Stomach (tissue), 9 donors: Measurements from ENCODE around the gene RINL. TPM values are rescaled to one million over a fixed set of nuclear protein-coding genes. Genes with fewer than 3 reads are reported as not detected.

Source experiments
- DNase-seq, 2 donors: peaks; one replicate each; pipeline versions ENCODE4 v3.0.0 to v3.0.0-alpha.2; 2013 to 2019
- H3K27ac ChIP-seq, 5 donors: fragments of 200-600 bp in 4 of 5; sonication (generic) in 4 of 5; one replicate each; pipeline ENCODE4 v1.5.1; 2013 to 2019; ENCODE audit warnings: mild to moderate bottlenecking in 1 of 5, moderate library complexity in 1 of 5
- H3K27me3 ChIP-seq, 3 donors: fragments of 200-600 bp; sonication (generic); one replicate each; pipeline ENCODE4 v1.5.1; 2017 to 2019; ENCODE audit warnings: mixed run types in 1 of 3
- H3K36me3 ChIP-seq, 4 donors: fragments of 200-600 bp; sonication (generic); 1 replicate in 3 of 4; 2 replicates in 1 of 4; pipeline ENCODE4 v1.5.1; 2016 to 2019
- H3K4me1 ChIP-seq, 4 donors: fragments of 200-600 bp; sonication (generic); one replicate each; pipeline ENCODE4 v1.5.1; 2016 to 2019
- H3K4me3 ChIP-seq, 4 donors: fragments of 200-600 bp; sonication (generic) in 3 of 4; one replicate each; pipeline ENCODE4 v1.5.1; 2016 to 2019; ENCODE audit warnings: mild to moderate bottlenecking in 1 of 4
- H3K9me3 ChIP-seq, 4 donors: fragments of 200-600 bp; sonication (generic); one replicate each; pipeline ENCODE4 v1.5.1; 2016 to 2019
- CTCF ChIP-seq, 7 experiments: fragments of 450-650 bp in 4 of 7; fragments of 200-600 bp in 3 of 7; sonication (generic) in 3 of 7; IDR thresholded peaks; one replicate each; pipeline ENCODE4 v1.5.1; 2016 to 2019; ENCODE audit warnings: antibody characterized with exemption in 7 of 7, control low read depth in 2 of 7, mild to moderate bottlenecking in 1 of 7
- EP300 ChIP-seq: sonication (generic); formaldehyde crosslinking; IDR thresholded peaks from one replicate; pipeline ENCODE4 v1.6.1; 2017; ENCODE audit warnings: antibody characterized with exemption
- POLR2A ChIP-seq, 4 donors: fragments of 450-650 bp; IDR thresholded peaks; one replicate each; pipeline ENCODE4 v1.6.1; 2016; ENCODE audit warnings: antibody characterized with exemption in 4 of 4, control low read depth in 2 of 4, mild to moderate bottlenecking in 1 of 4, moderate library complexity in 1 of 4
- POLR2AphosphoS5 ChIP-seq, 3 donors: sonication (generic); formaldehyde crosslinking; IDR thresholded peaks; one replicate each; pipeline ENCODE4 v1.6.1; 2016; ENCODE audit warnings: antibody characterized with exemption in 3 of 3
- WGBS, 5 donors: extraction: QIAGEN DNeasy Blood & Tissue Kit in 3 of 5; methylation state at CpG; one replicate each; pipeline versions ENCODE4 v1.1.5 to v1.1.7; 2013 to 2018; 5-methylcytosine and 5-hydroxymethylcytosine counted together
- intact Hi-C: fragments of 100-400 bp; cut with DNase I; formaldehyde crosslinking; loops from one replicate; pipeline ENCODE4 v1.15.1; 2023; ENCODE audit warnings: low total_unique reads
- polyA plus RNA-seq, 3 donors: library from polyadenylated mRNA; stranded (reverse); fragments of 200-250 nt; gene quantifications; one replicate each; pipeline ENCODE4 v1.2.3, GENCODE V29; 2013
- total RNA-seq, 5 donors: library from RNA; depleted of rRNA; stranded (reverse); fragments of >200 nt; gene quantifications; one replicate each; pipeline versions ENCODE4 v1.1.0 to v1.2.3, GENCODE V29; 2014 to 2016
- donor health status: healthy with polysubstance abuse.
- donor health status: Bipolar disorder and iron deficiency.
- donor health status: healthy.

RINL gene
- total and polyA plus RNA-seq, 8 donors, result 1.8 to 10.0 (median 6.9) TPM; not detected in 1

- Histone ChIP-seq H3K27ac (peak overlapping the region in 4 of 5 donors; percentile 63 to 78 (median 70)), H3K36me3 (peaks cover 98 to 100% (median 100%) of the 10 kb centered on the region in 4 donors), H3K4me1 (peaks cover 49 to 97% (median 74%) of the 10 kb centered on the region in 4 donors), H3K27me3 (no peaks in the 10 kb centered on the region), H3K4me3 (no peak overlapping the region), H3K9me3 (no peaks in the 10 kb centered on the region)
- peak in 1 of 2 donors; percentile 10 for DNase-seq
- no peak for TF ChIP-seq POLR2AphosphoS5 (IDR thresholded peaks at IDR 0.05)
- no peak for TF ChIP-seq EP300
- no peak for TF ChIP-seq CTCF (IDR thresholded peaks at IDR 0.05)
- intact Hi-C loops, result no loop called here
- 75 to 82% (median 78%) methylated on average over 5 of the region's 5 CpGs for WGBS, 5 donors
These were observed 37.5 kb downstream of the RINL start for GRCh38 chr19:38840583-38840968.

- H3K27ac ChIP-seq, result peak overlapping the region; percentile 29 to 78 (median 68)
- intact Hi-C loops, result no loop called here
These were observed 38.1 kb downstream of the RINL start for GRCh38 chr19:38839816-38840582.

GRCh38 chr19:38838986-38839761, 38.9 kb downstream of the RINL start:
- peaks cover 47 to 90% (median 71%) of the 10 kb centered on the region in 4 donors for H3K4me1 ChIP-seq
- intact Hi-C loops, result no loop called here
- no peaks in the 10 kb centered on the region for H3K9me3 ChIP-seq
- 66 to 76% (median 73%) methylated on average over 12 of the region's 12 CpGs for WGBS, 5 donors
- peak overlapping the region; percentile 63 to 78 (median 68) for H3K27ac ChIP-seq
- DNase-seq, result peak in 1 of 2 donors; percentile 8
- H3K27me3 ChIP-seq, result no peaks in the 10 kb centered on the region
- peaks cover 86 to 97% (median 95%) of the 10 kb centered on the region in 4 donors for H3K36me3 ChIP-seq
- H3K4me3 ChIP-seq, result peak overlapping the region in 1 of 4 donors; percentile 12
- TF ChIP-seq POLR2A (IDR thresholded peaks at IDR 0.05) (no peak), POLR2AphosphoS5 (IDR thresholded peaks at IDR 0.05) (no peak), CTCF (IDR thresholded peaks at IDR 0.05) (no peak), EP300 (no peak)

More at GRCh38 chr19:38839816-38840582, 38.1 kb downstream of the RINL start:
- no peaks in the 10 kb centered on the region for H3K27me3 ChIP-seq
- peaks cover 94 to 100% (median 100%) of the 10 kb centered on the region in 4 donors for H3K36me3 ChIP-seq
- WGBS, 5 donors, result 66 to 75% (median 69%) methylated on average over 22 to 28 of the region's 28 CpGs
- peak in 1 of 2 donors; percentile 11 for DNase-seq
- H3K4me1 ChIP-seq, result peaks cover 47 to 98% (median 72%) of the 10 kb centered on the region in 4 donors
- H3K4me3 ChIP-seq, result no peak overlapping the region
- H3K9me3 ChIP-seq, result no peaks in the 10 kb centered on the region
- TF ChIP-seq CTCF (IDR thresholded peaks at IDR 0.05) (no peak), POLR2AphosphoS5 (IDR thresholded peaks at IDR 0.05) (no peak), EP300 (no peak), POLR2A (IDR thresholded peaks at IDR 0.05) (no peak)

- Histone ChIP-seq H3K27ac (peak overlapping the region; percentile 63 to 78 (median 68)), H3K4me1 (peaks cover 47 to 82% (median 67%) of the 10 kb centered on the region in 4 donors), H3K27me3 (no peaks in the 10 kb centered on the region), H3K9me3 (no peaks in the 10 kb centered on the region), H3K4me3 (peak overlapping the region in 1 of 4 donors; percentile 12), H3K36me3 (peaks cover 78 to 89% (median 87%) of the 10 kb centered on the region in 4 donors)
- intact Hi-C loops, result no loop called here
- peak; percentile 67 to 78 for DNase-seq
- no peak for TF ChIP-seq EP300
- peak in 2 of 3 donors; percentile 30 to 72 for TF ChIP-seq POLR2AphosphoS5 (IDR thresholded peaks at IDR 0.05)
- TF ChIP-seq CTCF (IDR thresholded peaks at IDR 0.05), result peak in 1 of 7 experiments; percentile 23
- no peak for TF ChIP-seq POLR2A (IDR thresholded peaks at IDR 0.05)
- 43 to 70% (median 48%) methylated on average over 13 to 19 of the region's 19 CpGs for WGBS, 5 donors
These were observed 39.7 kb downstream of the RINL start for GRCh38 chr19:38838208-38838985.
